ENCODE results near the gene PNPLA6.

PNPLA6 gene

DNA sequence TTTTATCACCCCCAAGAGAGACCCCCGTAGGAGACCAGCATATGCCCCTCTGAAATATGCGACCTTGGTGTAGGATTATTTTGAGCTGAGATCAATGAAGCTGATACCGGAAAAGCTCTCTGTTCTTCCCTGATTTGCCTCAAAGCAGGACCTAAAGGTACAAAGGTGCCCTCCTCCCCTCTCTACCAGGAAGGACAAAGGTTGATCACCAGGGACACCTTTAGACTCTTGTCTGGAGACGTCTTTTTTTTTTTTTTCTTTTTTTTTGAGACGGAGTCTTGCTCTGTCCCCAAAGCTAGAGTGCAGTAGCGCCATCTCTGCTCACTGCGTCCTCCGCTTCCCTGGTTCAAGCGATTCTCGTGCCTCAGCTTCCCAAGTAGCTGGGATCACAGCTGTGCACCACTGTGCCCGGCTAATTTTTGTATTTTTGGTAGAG, 45.9 kb upstream of the PNPLA6 start:
- Histone ChIP-seq H4K20me1 (ENCODE audit: insufficient read depth) (no peaks in the 10 kb centered on the region), H3K36me3 (ENCODE audit: insufficient read depth) (no peaks in the 10 kb centered on the region), H3K79me2 (ENCODE audit: insufficient read depth, low read depth) (no peaks in the 10 kb centered on the region), H3K4me2 (no peak overlapping the region), H3K4me3 (IDR thresholded peaks at IDR 0.05; ENCODE audit: insufficient read depth, low read depth, low read length) (no peak overlapping the region), H3K27ac (no peak overlapping the region), H3K4me1 (ENCODE audit: low read depth, poor library complexity, severe bottlenecking) (no peaks in the 10 kb centered on the region), H3K9ac (no peak overlapping the region), H2AFZ (ENCODE audit: low read depth) (0 out of 2 replicates have a peak overlapping the region, but pooled peaks have one; percentile 47), H3K27me3 (ENCODE audit: insufficient read depth, low read depth) (peaks cover 25% of the 10 kb centered on the region)
- no peak for TF ChIP-seq CTCF (conservative IDR thresholded peaks at IDR 0.05; ENCODE audit: low read depth, low read length)

- no peak overlapping the region for H3K4me2 ChIP-seq
- no peak overlapping the region for H3K9ac ChIP-seq
- TF ChIP-seq CTCF (conservative IDR thresholded peaks at IDR 0.05; ENCODE audit: low read depth, low read length): no peak
- no peaks in the 10 kb centered on the region for H3K79me2 ChIP-seq (ENCODE audit: insufficient read depth, low read depth)
- H3K4me1 ChIP-seq (ENCODE audit: low read depth, poor library complexity, severe bottlenecking): no peaks in the 10 kb centered on the region
- no peaks in the 10 kb centered on the region for H3K36me3 ChIP-seq (ENCODE audit: insufficient read depth)
- H3K27me3 ChIP-seq (ENCODE audit: insufficient read depth, low read depth): peaks cover 18% of the 10 kb centered on the region
- H2AFZ ChIP-seq (ENCODE audit: low read depth): no peak overlapping the region
- no peak overlapping the region for H3K4me3 ChIP-seq (IDR thresholded peaks at IDR 0.05; ENCODE audit: insufficient read depth, low read depth, low read length)
- H4K20me1 ChIP-seq (ENCODE audit: insufficient read depth): no peaks in the 10 kb centered on the region
- no peak overlapping the region for H3K27ac ChIP-seq
These were observed 43.4 kb upstream of the PNPLA6 start for GRCh38 chr19:7492142-7492541.

DNA sequence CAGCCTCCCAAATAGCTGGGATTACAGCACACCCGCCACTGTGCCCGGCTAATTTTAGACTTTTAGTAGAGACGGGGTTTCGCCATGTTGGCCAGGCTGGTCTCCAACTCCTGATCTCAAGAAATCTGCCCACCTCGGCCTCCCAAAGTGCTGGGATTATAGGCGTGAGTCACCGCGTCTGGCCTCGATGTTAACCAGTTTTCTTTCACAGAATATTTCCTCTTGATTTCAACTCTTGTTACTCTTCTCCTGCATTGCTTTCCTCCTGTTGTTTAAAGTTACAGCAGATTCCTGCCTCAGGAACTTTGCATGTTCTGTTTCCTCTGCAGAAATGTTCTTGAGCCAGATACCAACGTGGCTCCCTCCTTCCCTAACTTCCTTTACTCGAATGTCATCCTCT, 43.0 kb upstream of the PNPLA6 start:
- TF ChIP-seq CTCF (conservative IDR thresholded peaks at IDR 0.05; ENCODE audit: low read depth, low read length): no peak
- Histone ChIP-seq H3K9ac (no peak overlapping the region), H3K4me3 (IDR thresholded peaks at IDR 0.05; ENCODE audit: insufficient read depth, low read depth, low read length) (no peak overlapping the region), H3K4me1 (ENCODE audit: low read depth, poor library complexity, severe bottlenecking) (no peaks in the 10 kb centered on the region), H3K27ac (no peak overlapping the region), H2AFZ (ENCODE audit: low read depth) (no peak overlapping the region), H3K27me3 (ENCODE audit: insufficient read depth, low read depth) (peaks cover 21% of the 10 kb centered on the region), H3K36me3 (ENCODE audit: insufficient read depth) (no peaks in the 10 kb centered on the region), H4K20me1 (ENCODE audit: insufficient read depth) (no peaks in the 10 kb centered on the region), H3K4me2 (no peak overlapping the region), H3K79me2 (ENCODE audit: insufficient read depth, low read depth) (no peaks in the 10 kb centered on the region)

- no peak overlapping the region for H3K9ac ChIP-seq
- H2AFZ ChIP-seq (ENCODE audit: low read depth): no peak overlapping the region
- no peaks in the 10 kb centered on the region for H3K4me1 ChIP-seq (ENCODE audit: low read depth, poor library complexity, severe bottlenecking)
- no peaks in the 10 kb centered on the region for H4K20me1 ChIP-seq (ENCODE audit: insufficient read depth)
- no peaks in the 10 kb centered on the region for H3K79me2 ChIP-seq (ENCODE audit: insufficient read depth, low read depth)
- no peak overlapping the region for H3K4me3 ChIP-seq (IDR thresholded peaks at IDR 0.05; ENCODE audit: insufficient read depth, low read depth, low read length)
- no peak overlapping the region for H3K27ac ChIP-seq
- no peak for TF ChIP-seq CTCF (conservative IDR thresholded peaks at IDR 0.05; ENCODE audit: low read depth, low read length)
- no peak overlapping the region for H3K4me2 ChIP-seq
- no peaks in the 10 kb centered on the region for H3K36me3 ChIP-seq (ENCODE audit: insufficient read depth)
- peaks cover 23% of the 10 kb centered on the region for H3K27me3 ChIP-seq (ENCODE audit: insufficient read depth, low read depth)
These were observed 41.0 kb upstream of the PNPLA6 start for GRCh38 chr19:7494416-7495098.

All from KMS-11 (cell line).